ENCODE measurements around the gene KCNK13. TPM values are rescaled to one million over a fixed set of nuclear protein-coding genes. Genes with fewer than 3 reads are reported as not detected.

The KCNK13 gene
- total RNA-seq, 1 donor, result 0.42 TPM

- Histone ChIP-seq H3K4me1 (ENCODE audit: insufficient read depth, low read length) (no peaks in the 10 kb centered on the region), H3K27me3 (ENCODE audit: insufficient read depth, low read length) (no peaks in the 10 kb centered on the region), H3K4me3 (ENCODE audit: low read length) (no peak overlapping the region), H3K9me3 (ENCODE audit: low read depth, low read length) (no peaks in the 10 kb centered on the region)
Measured at GRCh38 chr14:90136904-90137303, 75.1 kb downstream of the KCNK13 start.

DNA sequence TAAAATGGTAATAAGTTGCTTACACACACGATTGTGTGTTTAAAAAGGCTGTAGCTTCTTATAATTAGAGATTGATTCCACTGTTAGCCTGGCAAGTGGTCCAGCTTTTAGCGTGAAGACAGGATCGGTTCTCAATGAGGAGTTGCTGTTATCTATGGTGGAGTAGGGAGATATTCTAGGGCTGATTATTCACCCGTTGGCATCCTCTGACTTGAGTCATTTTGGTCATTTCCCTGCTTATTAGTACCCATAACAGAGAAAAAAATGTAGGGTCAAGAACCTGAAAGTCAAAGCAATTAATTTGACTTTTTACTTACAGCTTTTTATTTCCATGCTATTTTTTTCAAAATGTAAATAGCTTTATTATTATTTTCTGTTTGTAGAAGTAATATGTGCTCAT lies 76.0 kb downstream of the KCNK13 start:
- Histone ChIP-seq H3K9me3 (ENCODE audit: low read depth, low read length) (no peaks in the 10 kb centered on the region), H3K4me3 (ENCODE audit: low read length) (no peak overlapping the region), H3K27me3 (ENCODE audit: insufficient read depth, low read length) (no peaks in the 10 kb centered on the region), H3K4me1 (ENCODE audit: insufficient read depth, low read length) (no peaks in the 10 kb centered on the region)

DNA sequence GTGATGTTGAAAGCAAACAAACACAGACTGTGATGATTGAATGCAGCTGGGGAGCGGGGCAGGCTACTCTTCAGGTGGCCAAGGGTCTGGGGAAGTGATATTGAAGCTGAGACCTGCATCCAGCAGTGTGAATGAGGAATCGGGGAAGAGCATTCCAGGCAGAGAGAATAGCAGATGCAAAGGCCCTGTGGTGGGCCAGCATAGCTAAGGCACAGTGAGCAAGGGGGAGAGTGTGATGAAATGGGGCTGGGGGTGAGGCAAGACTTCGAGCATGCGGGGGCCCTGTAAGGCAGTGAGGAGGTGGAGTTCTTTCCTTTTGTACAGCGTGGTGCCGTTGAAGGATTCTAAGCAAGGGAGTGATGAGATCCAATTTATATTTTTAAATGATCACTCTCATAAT lies 77.4 kb downstream of the KCNK13 start:
- no peaks in the 10 kb centered on the region for H3K9me3 ChIP-seq (ENCODE audit: low read depth, low read length)
- no peaks in the 10 kb centered on the region for H3K27me3 ChIP-seq (ENCODE audit: insufficient read depth, low read length)
- H3K4me3 ChIP-seq (ENCODE audit: low read length), result no peak overlapping the region
- H3K4me1 ChIP-seq (ENCODE audit: insufficient read depth, low read length), result no peaks in the 10 kb centered on the region

DNA sequence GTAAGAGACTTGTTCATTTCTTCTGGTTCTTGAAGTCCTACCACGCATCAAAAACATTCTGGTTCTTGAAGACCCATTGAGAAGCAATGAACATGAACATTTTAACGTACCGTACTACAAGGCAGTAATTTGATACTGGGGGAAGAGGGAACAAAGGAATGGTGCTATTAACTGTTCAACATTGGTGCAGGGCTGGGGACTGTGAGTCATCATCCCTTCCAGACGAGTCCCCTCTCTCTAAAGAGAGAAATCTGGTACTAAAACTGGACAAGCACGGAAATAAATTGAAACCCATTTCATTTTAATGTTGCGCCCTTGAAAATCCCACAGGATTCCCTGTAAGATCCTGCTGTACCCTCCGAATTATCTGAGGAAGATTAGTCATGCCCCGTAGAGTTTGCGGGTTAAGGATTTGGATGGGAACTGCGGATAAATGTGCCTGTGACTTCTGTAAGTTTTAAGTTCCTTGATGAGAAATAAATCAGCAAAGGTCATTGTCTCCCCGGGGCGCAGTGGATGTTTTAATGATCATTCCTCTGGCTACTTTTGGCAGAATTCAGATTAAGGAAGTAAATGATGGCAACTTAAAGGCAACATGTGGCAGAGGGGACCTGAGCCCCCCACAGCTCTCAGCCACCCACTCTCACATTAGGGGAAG lies 78.6 kb downstream of the KCNK13 start:
- Histone ChIP-seq H3K27me3 (ENCODE audit: insufficient read depth, low read length) (no peaks in the 10 kb centered on the region), H3K4me1 (ENCODE audit: insufficient read depth, low read length) (no peaks in the 10 kb centered on the region), H3K4me3 (ENCODE audit: low read length) (no peak overlapping the region), H3K9me3 (ENCODE audit: low read depth, low read length) (no peaks in the 10 kb centered on the region)

DNA sequence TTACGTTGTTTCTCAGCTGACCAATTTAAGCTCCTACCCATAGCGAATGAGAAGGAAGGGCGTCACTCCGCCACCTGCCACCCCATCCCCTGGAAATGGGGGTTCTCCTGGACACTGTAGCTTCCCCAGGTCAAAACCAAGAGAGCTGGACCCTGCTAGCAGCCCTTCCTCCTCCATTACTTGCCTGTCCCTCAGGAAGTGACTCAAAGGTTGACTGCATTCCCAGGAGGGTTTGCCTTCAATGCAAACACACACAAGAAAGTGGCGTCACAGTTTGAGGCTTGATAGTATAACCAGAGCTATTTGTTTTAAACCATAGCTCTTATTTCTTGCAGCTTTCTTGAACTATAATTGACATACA lies 79.1 kb downstream of the KCNK13 start:
- no peaks in the 10 kb centered on the region for H3K9me3 ChIP-seq (ENCODE audit: low read depth, low read length)

GRCh38 chr14:90153429-90153828 lies 91.6 kb downstream of the KCNK13 start:
- no peaks in the 10 kb centered on the region for H3K9me3 ChIP-seq (ENCODE audit: low read depth, low read length)
- H3K27me3 ChIP-seq (ENCODE audit: insufficient read depth, low read length), result peaks cover 2% of the 10 kb centered on the region
- no peaks in the 10 kb centered on the region for H3K4me1 ChIP-seq (ENCODE audit: insufficient read depth, low read length)
- H3K4me3 ChIP-seq (ENCODE audit: low read length), result no peak overlapping the region

More for the DNA sequence above, 79.1 kb downstream of the KCNK13 start:
- Histone ChIP-seq H3K4me3 (ENCODE audit: low read length) (no peak overlapping the region), H3K4me1 (ENCODE audit: insufficient read depth, low read length) (no peaks in the 10 kb centered on the region), H3K27me3 (ENCODE audit: insufficient read depth, low read length) (no peaks in the 10 kb centered on the region)

- Histone ChIP-seq H3K9me3 (ENCODE audit: low read depth, low read length) (no peaks in the 10 kb centered on the region), H3K4me1 (ENCODE audit: insufficient read depth, low read length) (no peaks in the 10 kb centered on the region)
Measured at GRCh38 chr14:90154110-90154509, 92.3 kb downstream of the KCNK13 start.

GRCh38 chr14:90159146-90159545 lies 97.4 kb downstream of the KCNK13 start:
- Histone ChIP-seq H3K4me1 (ENCODE audit: insufficient read depth, low read length) (no peaks in the 10 kb centered on the region), H3K9me3 (ENCODE audit: low read depth, low read length) (no peaks in the 10 kb centered on the region), H3K27me3 (ENCODE audit: insufficient read depth, low read length) (no peaks in the 10 kb centered on the region), H3K4me3 (ENCODE audit: low read length) (no peak overlapping the region)

More at GRCh38 chr14:90154110-90154509, 92.3 kb downstream of the KCNK13 start:
- Histone ChIP-seq H3K4me3 (ENCODE audit: low read length) (no peak overlapping the region), H3K27me3 (ENCODE audit: insufficient read depth, low read length) (no peaks in the 10 kb centered on the region)

DNA sequence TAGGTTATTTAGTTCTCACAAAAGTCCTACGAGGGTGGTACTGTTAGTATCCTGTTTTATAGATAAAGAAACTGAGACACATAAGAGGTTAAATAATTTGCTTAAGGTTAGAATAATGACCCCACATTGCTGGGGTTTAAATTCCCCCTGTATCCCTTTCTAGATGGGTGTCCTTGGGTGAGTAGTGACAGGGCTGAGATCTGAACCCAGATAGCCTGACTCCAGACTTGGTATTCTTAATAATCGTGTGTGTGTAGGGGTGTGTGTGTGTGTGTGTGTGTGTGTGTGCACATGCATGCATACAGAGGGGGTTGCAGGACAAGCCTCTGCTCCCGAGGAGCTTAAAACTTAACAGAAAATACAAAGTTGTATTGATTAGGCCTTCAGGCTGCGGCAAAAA lies 97.9 kb downstream of the KCNK13 start:
- H3K9me3 ChIP-seq (ENCODE audit: low read depth, low read length), result no peaks in the 10 kb centered on the region
- H3K27me3 ChIP-seq (ENCODE audit: insufficient read depth, low read length), result no peaks in the 10 kb centered on the region
- no peaks in the 10 kb centered on the region for H3K4me1 ChIP-seq (ENCODE audit: insufficient read depth, low read length)
- H3K4me3 ChIP-seq (ENCODE audit: low read length), result no peak overlapping the region

- no peaks in the 10 kb centered on the region for H3K27me3 ChIP-seq (ENCODE audit: insufficient read depth, low read length)
- H3K4me1 ChIP-seq (ENCODE audit: insufficient read depth, low read length), result no peaks in the 10 kb centered on the region
- H3K9me3 ChIP-seq (ENCODE audit: low read depth, low read length), result no peaks in the 10 kb centered on the region
- H3K4me3 ChIP-seq (ENCODE audit: low read length), result no peak overlapping the region
Measured at GRCh38 chr14:90161129-90161528, 99.3 kb downstream of the KCNK13 start.

- no peaks in the 10 kb centered on the region for H3K4me1 ChIP-seq (ENCODE audit: insufficient read depth, low read length)
- no peaks in the 10 kb centered on the region for H3K9me3 ChIP-seq (ENCODE audit: low read depth, low read length)
- no peak overlapping the region for H3K4me3 ChIP-seq (ENCODE audit: low read length)
- no peaks in the 10 kb centered on the region for H3K27me3 ChIP-seq (ENCODE audit: insufficient read depth, low read length)
Measured at GRCh38 chr14:90168425-90169105, 106.8 kb downstream of the KCNK13 start.

GRCh38 chr14:90175631-90176030 lies 113.8 kb downstream of the KCNK13 start:
- Histone ChIP-seq H3K4me3 (ENCODE audit: low read length) (no peak overlapping the region), H3K9me3 (ENCODE audit: low read depth, low read length) (no peaks in the 10 kb centered on the region), H3K4me1 (ENCODE audit: insufficient read depth, low read length) (no peaks in the 10 kb centered on the region)

GRCh38 chr14:90177539-90178189 lies 115.9 kb downstream of the KCNK13 start:
- H3K4me1 ChIP-seq (ENCODE audit: insufficient read depth, low read length), result no peaks in the 10 kb centered on the region
- H3K9me3 ChIP-seq (ENCODE audit: low read depth, low read length), result no peaks in the 10 kb centered on the region
- no peaks in the 10 kb centered on the region for H3K27me3 ChIP-seq (ENCODE audit: insufficient read depth, low read length)
- H3K4me3 ChIP-seq (ENCODE audit: low read length), result no peak overlapping the region

More at GRCh38 chr14:90175631-90176030, 113.8 kb downstream of the KCNK13 start:
- no peaks in the 10 kb centered on the region for H3K27me3 ChIP-seq (ENCODE audit: insufficient read depth, low read length)

DNA sequence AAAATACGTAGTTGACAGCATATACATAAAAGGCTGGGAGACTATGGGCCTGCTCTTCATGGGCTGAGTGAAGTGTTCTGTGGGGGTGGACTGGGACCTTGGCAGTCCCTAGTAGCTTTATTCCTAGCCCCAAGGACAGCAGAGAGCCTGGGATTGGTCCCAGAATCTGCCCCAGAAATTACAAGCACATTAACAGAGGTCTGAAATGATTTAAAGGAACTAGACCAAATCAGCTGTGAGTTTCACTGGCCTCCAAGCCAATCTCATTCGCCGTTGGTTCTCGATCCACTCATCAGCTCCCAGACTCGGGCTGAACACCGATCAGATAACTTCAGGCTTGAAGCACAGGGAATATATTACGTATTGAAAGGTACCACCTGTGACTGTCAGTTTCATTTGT lies 117.6 kb downstream of the KCNK13 start:
- Histone ChIP-seq H3K4me3 (ENCODE audit: low read length) (no peak overlapping the region), H3K4me1 (ENCODE audit: insufficient read depth, low read length) (no peaks in the 10 kb centered on the region), H3K27me3 (ENCODE audit: insufficient read depth, low read length) (no peaks in the 10 kb centered on the region), H3K9me3 (ENCODE audit: low read depth, low read length) (no peaks in the 10 kb centered on the region)

DNA sequence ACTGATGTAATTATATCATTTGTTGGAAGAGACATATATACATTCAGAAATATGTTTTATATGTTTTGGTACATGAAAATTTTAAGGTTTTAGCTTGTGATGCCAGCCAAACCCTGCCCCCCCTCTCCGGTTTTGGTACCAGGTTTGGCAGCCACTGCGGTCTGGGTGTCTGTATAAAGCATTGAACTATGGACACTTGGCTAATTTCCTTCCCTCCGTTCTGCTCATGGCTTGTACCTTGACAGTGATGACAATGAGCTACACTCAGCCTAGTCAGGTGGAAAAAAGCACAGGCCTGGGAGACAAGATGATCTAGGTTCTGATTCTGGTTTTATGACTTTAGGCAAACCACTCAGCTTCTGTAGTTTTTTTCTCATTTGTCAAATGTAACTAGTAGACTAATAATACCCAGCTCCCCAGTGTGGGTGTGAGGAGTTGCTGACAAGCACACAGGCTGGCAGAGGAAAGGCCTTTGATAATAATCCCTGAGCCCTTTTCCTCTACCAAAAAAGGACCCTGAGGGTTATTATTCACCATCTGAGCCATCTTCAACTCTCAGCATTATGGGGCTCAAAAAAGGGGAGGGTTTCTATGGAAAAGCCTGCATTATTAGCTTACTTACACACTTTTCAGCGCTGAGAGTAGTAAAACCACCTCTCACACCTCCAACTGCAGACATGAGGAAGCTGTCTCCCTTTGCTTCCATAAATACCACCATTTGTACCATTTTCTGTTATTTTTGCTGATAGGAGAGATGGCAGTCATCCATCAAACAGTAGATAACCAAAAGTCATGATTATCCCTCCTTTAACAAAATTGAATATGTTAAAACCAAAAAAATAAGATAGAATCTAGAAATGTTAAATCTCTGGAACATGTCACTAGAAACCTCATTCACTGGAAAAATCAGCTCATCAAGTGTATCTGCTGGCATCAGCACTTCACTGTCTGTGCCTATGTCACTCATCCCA lies 118.3 kb downstream of the KCNK13 start:
- H3K4me1 ChIP-seq (ENCODE audit: insufficient read depth, low read length), result no peaks in the 10 kb centered on the region
- no peaks in the 10 kb centered on the region for H3K27me3 ChIP-seq (ENCODE audit: insufficient read depth, low read length)
- H3K9me3 ChIP-seq (ENCODE audit: low read depth, low read length), result no peaks in the 10 kb centered on the region
- H3K4me3 ChIP-seq (ENCODE audit: low read length), result no peak overlapping the region

Measured in mononuclear cell (primary cell).